Trophoblast cell (in vitro differentiated cells and primary cell): Measurements from ENCODE around the gene CENPF.

ENCODE experiments used
- DNase-seq, 2 donors: peaks; one replicate each; pipeline ENCODE4 v3.0.0-alpha.2; 2016
- H2AFZ ChIP-seq: 2 replicates; pipeline ENCODE4 v1.6.1; 2013; ENCODE audit warnings: low read length, moderate library complexity, mild to moderate bottlenecking; ENCODE audit not compliant: insufficient read depth, poor library complexity
- H2AK5ac ChIP-seq: 2 replicates; pipeline ENCODE4 v1.6.1; 2013; ENCODE audit warnings: mild to moderate bottlenecking, low read length
- H2BK120ac ChIP-seq: 2 replicates; pipeline ENCODE4 v1.6.1; 2013; ENCODE audit warnings: low read length, mild to moderate bottlenecking, moderate library complexity; ENCODE audit not compliant: insufficient read depth, poor library complexity
- H2BK12ac ChIP-seq: 2 replicates; pipeline ENCODE4 v1.6.1; 2013; ENCODE audit warnings: mild to moderate bottlenecking, low read length, moderate library complexity
- H2BK5ac ChIP-seq: 2 replicates; pipeline ENCODE4 v1.6.1; 2013; ENCODE audit warnings: low read length, low read depth, moderate library complexity, mild to moderate bottlenecking; ENCODE audit not compliant: poor library complexity
- H3K14ac ChIP-seq: 2 replicates; pipeline ENCODE4 v1.6.1; 2013; ENCODE audit warnings: mild to moderate bottlenecking, low read length
- H3K18ac ChIP-seq: 2 replicates; pipeline ENCODE4 v1.6.1; 2013; ENCODE audit warnings: mild to moderate bottlenecking, low read length
- H3K23ac ChIP-seq: 2 replicates; pipeline ENCODE4 v1.6.1; 2013; ENCODE audit warnings: low read length
- H3K27ac ChIP-seq: 2 replicates; pipeline ENCODE4 v1.5.1; 2013; ENCODE audit warnings: low read depth, mild to moderate bottlenecking, inconsistent platforms, low read length, moderate library complexity
- H3K27me3 ChIP-seq: 2 replicates; pipeline ENCODE4 v1.6.1; 2013; ENCODE audit warnings: inconsistent platforms, mild to moderate bottlenecking, low read length, moderate library complexity; ENCODE audit not compliant: insufficient read depth
- H3K36me3 ChIP-seq, 2 experiments: 1 replicate in 1 of 2; 2 replicates in 1 of 2; pipeline ENCODE4 v1.6.1; 2013; ENCODE audit warnings: low read length in 2 of 2, mild to moderate bottlenecking in 2 of 2, moderate library complexity in 1 of 2; ENCODE audit not compliant: insufficient read depth in 2 of 2, control insufficient read depth in 1 of 2
- H3K4ac ChIP-seq: 2 replicates; pipeline ENCODE4 v1.6.1; 2013; ENCODE audit warnings: low read depth, mild to moderate bottlenecking, low read length, moderate library complexity
- H3K4me1 ChIP-seq, 2 experiments: 1 replicate in 1 of 2; 2 replicates in 1 of 2; pipeline ENCODE4 v1.6.1; 2013; ENCODE audit warnings: low read length in 2 of 2, mild to moderate bottlenecking in 2 of 2, moderate library complexity in 1 of 2; ENCODE audit not compliant: insufficient read depth in 2 of 2, control insufficient read depth in 1 of 2
- H3K4me2 ChIP-seq: 2 replicates; pipeline ENCODE4 v1.6.1; 2013; ENCODE audit warnings: inconsistent platforms, mild to moderate bottlenecking, low read length, moderate library complexity
- H3K4me3 ChIP-seq: 2 replicates; pipeline ENCODE4 v1.5.1; 2013; ENCODE audit warnings: mild to moderate bottlenecking, low read depth, low read length, inconsistent platforms
- H3K79me1 ChIP-seq: one replicate; pipeline ENCODE4 v1.6.1; 2013; ENCODE audit warnings: low read length
- H3K79me2 ChIP-seq: 2 replicates; pipeline ENCODE4 v1.6.1; 2013; ENCODE audit warnings: low read length, mild to moderate bottlenecking; ENCODE audit not compliant: control insufficient read depth, insufficient read depth, poor library complexity
- H3K9ac ChIP-seq: 2 replicates; pipeline ENCODE4 v1.6.1; 2013; ENCODE audit warnings: mild to moderate bottlenecking, low read length
- H3K9me3 ChIP-seq: 2 replicates; pipeline ENCODE4 v1.6.1; 2013; ENCODE audit warnings: low read depth, mild to moderate bottlenecking, control low read depth, inconsistent platforms, low read length; ENCODE audit not compliant: insufficient read depth
- H4K12ac ChIP-seq: 2 replicates; pipeline ENCODE4 v1.6.1; 2013; ENCODE audit warnings: low read depth, mild to moderate bottlenecking, low read length, moderate library complexity
- H4K8ac ChIP-seq: 2 replicates; pipeline ENCODE4 v1.6.1; 2013; ENCODE audit warnings: low read depth, mild to moderate bottlenecking, low read length, moderate library complexity
- H4K91ac ChIP-seq: one replicate; pipeline ENCODE4 v1.6.1; 2013; ENCODE audit warnings: low read depth, mild to moderate bottlenecking, low read length, moderate library complexity
- WGBS: extraction: QIAGEN DNeasy Blood & Tissue Kit; methylation state at CpG from one replicate; pipeline ENCODE4 v1.1.7; 2013; ENCODE audit warnings: missing lambda C conversion rate; ENCODE audit not compliant: insufficient read length, insufficient coverage; ENCODE audit errors: extremely low coverage; 5-methylcytosine and 5-hydroxymethylcytosine counted together

The CENPF gene

GRCh38 chr1:214650664-214651063 lies 47.7 kb downstream of the CENPF start:
- H3K23ac ChIP-seq, result no peak overlapping the region

GRCh38 chr1:214657299-214657698 lies 54.3 kb downstream of the CENPF start:
- Histone ChIP-seq H3K4me1 (no peaks in the 10 kb centered on the region), H2AFZ (no peak overlapping the region), H3K4ac (no peak overlapping the region), H3K18ac (peak overlapping the region; percentile 30), H3K9me3 (no peaks in the 10 kb centered on the region), H3K27me3 (no peaks in the 10 kb centered on the region), H3K79me2 (no peaks in the 10 kb centered on the region), H3K4me2 (no peak overlapping the region), H3K23ac (no peak overlapping the region), H4K8ac (no peak overlapping the region), H3K14ac (no peak overlapping the region), H3K4me3 (no peak overlapping the region), H3K36me3 (peaks cover 8 to 34% of the 10 kb centered on the region in 2 experiments), H4K12ac (no peak overlapping the region), H2BK12ac (no peak overlapping the region), H3K9ac (no peak overlapping the region), H3K27ac (no peak overlapping the region), H2AK5ac (no peak overlapping the region), H2BK120ac (no peak overlapping the region), H2BK5ac (no peak overlapping the region), H3K79me1 (no peaks in the 10 kb centered on the region), H4K91ac (no peak overlapping the region)
- DNase-seq, result no peak
- WGBS, result no CpG with 5 or more reads among the region's 2 CpGs

More at GRCh38 chr1:214650664-214651063, 47.7 kb downstream of the CENPF start:
- H4K12ac ChIP-seq, result no peak overlapping the region
- no peaks in the 10 kb centered on the region for H3K79me2 ChIP-seq
- no CpG with 5 or more reads among the region's 4 CpGs for WGBS
- H3K27me3 ChIP-seq, result no peaks in the 10 kb centered on the region
- no peak overlapping the region for H3K27ac ChIP-seq
- H2BK120ac ChIP-seq, result no peak overlapping the region
- no peak for DNase-seq
- no peaks in the 10 kb centered on the region for H3K9me3 ChIP-seq
- peaks cover 7 to 23% of the 10 kb centered on the region in 2 experiments for H3K36me3 ChIP-seq
- H3K4ac ChIP-seq, result no peak overlapping the region
- H2AFZ ChIP-seq, result no peak overlapping the region
- H2AK5ac ChIP-seq, result no peak overlapping the region
- H4K8ac ChIP-seq, result no peak overlapping the region
- no peak overlapping the region for H3K4me3 ChIP-seq
- H2BK12ac ChIP-seq, result no peak overlapping the region
- no peaks in the 10 kb centered on the region for H3K79me1 ChIP-seq
- H3K4me2 ChIP-seq, result no peak overlapping the region
- no peak overlapping the region for H2BK5ac ChIP-seq
- H3K14ac ChIP-seq, result no peak overlapping the region
- H3K9ac ChIP-seq, result no peak overlapping the region
- H3K4me1 ChIP-seq, result no peaks in the 10 kb centered on the region
- H4K91ac ChIP-seq, result no peak overlapping the region
- no peak overlapping the region for H3K18ac ChIP-seq

GRCh38 chr1:214658175-214658574 lies 55.2 kb downstream of the CENPF start:
- Histone ChIP-seq H2BK12ac (no peak overlapping the region), H3K27ac (no peak overlapping the region), H3K9ac (no peak overlapping the region), H3K23ac (no peak overlapping the region), H4K8ac (no peak overlapping the region), H4K12ac (no peak overlapping the region), H3K4me3 (no peak overlapping the region), H3K4ac (no peak overlapping the region), H2BK120ac (no peak overlapping the region), H3K18ac (no peak overlapping the region), H3K4me1 (no peaks in the 10 kb centered on the region), H4K91ac (no peak overlapping the region), H3K14ac (no peak overlapping the region), H3K36me3 (peaks cover 8 to 34% of the 10 kb centered on the region in 2 experiments), H2AK5ac (no peak overlapping the region), H3K9me3 (no peaks in the 10 kb centered on the region), H3K27me3 (no peaks in the 10 kb centered on the region), H3K79me1 (no peaks in the 10 kb centered on the region), H2AFZ (no peak overlapping the region), H2BK5ac (no peak overlapping the region), H3K4me2 (no peak overlapping the region), H3K79me2 (no peaks in the 10 kb centered on the region)
- no peak for DNase-seq
- no CpG with 5 or more reads among the region's 1 CpG for WGBS

GRCh38 chr1:214658785-214659184 lies 55.8 kb downstream of the CENPF start:
- Histone ChIP-seq H3K79me1 (no peaks in the 10 kb centered on the region), H4K8ac (no peak overlapping the region), H3K23ac (no peak overlapping the region), H2BK120ac (no peak overlapping the region), H3K9ac (no peak overlapping the region), H3K9me3 (no peaks in the 10 kb centered on the region), H3K4ac (no peak overlapping the region), H3K4me1 (no peaks in the 10 kb centered on the region), H3K18ac (no peak overlapping the region), H3K14ac (no peak overlapping the region), H3K79me2 (no peaks in the 10 kb centered on the region), H3K36me3 (peaks cover 12 to 37% of the 10 kb centered on the region in 2 experiments), H2AK5ac (no peak overlapping the region), H3K27me3 (no peaks in the 10 kb centered on the region), H4K91ac (no peak overlapping the region), H2AFZ (no peak overlapping the region), H3K27ac (no peak overlapping the region), H3K4me3 (no peak overlapping the region), H2BK12ac (no peak overlapping the region), H3K4me2 (no peak overlapping the region), H2BK5ac (no peak overlapping the region), H4K12ac (no peak overlapping the region)
- no CpG with 5 or more reads among the region's 9 CpGs for WGBS
- DNase-seq, result peak; percentile 22 to 64
